HUDEP-2 (cell line): ENCODE data around the gene RPL13A.
"Not testable (repeated sequence)": the region's sequence is repeated elsewhere in the genome, so short reads cannot be mapped to it uniquely, and the experiment has no call there.

ENCODE experiments used
- DNase-seq, 76 experiments: peaks; one replicate each; lab custom pipeline; 2025; ENCODE audit not compliant: unreplicated experiment in 76 of 76; lab: John Stamatoyannopoulos, UW

Gene RPL13A

GRCh38 chr19:49455773-49456172, 31.6 kb upstream of the RPL13A start:
- no peak for DNase-seq

- no peak for DNase-seq
These were observed 31.1 kb upstream of the RPL13A start for GRCh38 chr19:49456326-49456725.

- DNase-seq: no peak
These were observed 28.9 kb upstream of the RPL13A start for GRCh38 chr19:49458567-49458903.

GRCh38 chr19:49459388-49459787, 28.0 kb upstream of the RPL13A start:
- no peak for DNase-seq

- DNase-seq: not testable (repeated sequence)
These were observed 26.3 kb upstream of the RPL13A start for GRCh38 chr19:49461130-49461529.

GRCh38 chr19:49461656-49462055, 25.8 kb upstream of the RPL13A start:
- DNase-seq: no peak

GRCh38 chr19:49462492-49462891, 24.9 kb upstream of the RPL13A start:
- DNase-seq: no peak

GRCh38 chr19:49463960-49464740, 23.3 kb upstream of the RPL13A start:
- DNase-seq: no peak

GRCh38 chr19:49465371-49465770, 22.0 kb upstream of the RPL13A start:
- no peak for DNase-seq

GRCh38 chr19:49468199-49468598, 19.2 kb upstream of the RPL13A start:
- DNase-seq: no peak

GRCh38 chr19:49468746-49469447, 18.5 kb upstream of the RPL13A start:
- peak in 67 of 76 experiments; percentile 33 to 88 (median 74) for DNase-seq

GRCh38 chr19:49469828-49470614, 17.4 kb upstream of the RPL13A start:
- peak in 7 of 76 experiments; percentile 12 to 34 (median 22) for DNase-seq

GRCh38 chr19:49470615-49470978, 16.8 kb upstream of the RPL13A start:
- no peak for DNase-seq

- DNase-seq: no peak
These were observed 14.5 kb upstream of the RPL13A start for GRCh38 chr19:49472936-49473335.

GRCh38 chr19:49473501-49473867, 13.9 kb upstream of the RPL13A start:
- DNase-seq: not testable (repeated sequence)

- DNase-seq: peak in 68 of 76 experiments; percentile 33 to 99 (median 78)
These were observed 13.4 kb upstream of the RPL13A start, which contains the start of gene FLT3LG for GRCh38 chr19:49473868-49474541. FLT3LG (plus strand) TSS chr19:49474215; CDS start chr19:49474640, 425 bp downstream.

GRCh38 chr19:49474542-49474924, 12.9 kb upstream of the RPL13A start:
- DNase-seq: no peak

- no peak for DNase-seq
These were observed 12.1 kb upstream of the RPL13A start for GRCh38 chr19:49475191-49475917.

- peak in 32 of 76 experiments; percentile 9 to 65 (median 38) for DNase-seq
These were observed 11.2 kb upstream of the RPL13A start for GRCh38 chr19:49475995-49476880.
